Loucy (cell line): Measurements from ENCODE around the gene CC2D1B.

ENCODE experiments used
- H2AFZ ChIP-seq: fragments of 200-600 bp; sonication (generic); 2 replicates; pipeline ENCODE4 v1.6.0; 2016; ENCODE audit warnings: antibody characterized with exemption, mild to moderate bottlenecking, low read length, moderate library complexity
- H3F3A ChIP-seq: fragments of 200-600 bp; 2 replicates; pipeline ENCODE4 v1.6.0; 2016; ENCODE audit warnings: antibody characterized with exemption, low read depth, mild to moderate bottlenecking
- H3K27me3 ChIP-seq: fragments of 200-600 bp; sonication (generic); 2 replicates; pipeline ENCODE4 v1.6.1; 2014; ENCODE audit warnings: low read length, mild to moderate bottlenecking; ENCODE audit not compliant: insufficient read depth, poor library complexity, severe bottlenecking
- H3K36me3 ChIP-seq: fragments of 200-600 bp; sonication (generic); 2 replicates; pipeline ENCODE4 v1.6.1; 2016; ENCODE audit warnings: low read length; ENCODE audit not compliant: insufficient read depth
- H3K4me1 ChIP-seq: fragments of 200-600 bp; sonication (generic); 2 replicates; pipeline ENCODE4 v1.5.1; 2014; ENCODE audit warnings: low read length, mild to moderate bottlenecking; ENCODE audit not compliant: insufficient read depth, poor library complexity, severe bottlenecking
- H3K4me2 ChIP-seq: fragments of 200-600 bp; sonication (generic); 2 replicates; pipeline ENCODE4 v1.6.0; 2014; ENCODE audit warnings: antibody characterized with exemption, low read length, low read depth, mild to moderate bottlenecking; ENCODE audit not compliant: poor library complexity, severe bottlenecking
- H3K4me3 ChIP-seq: fragments of 200-600 bp; sonication (generic); 2 replicates; pipeline ENCODE4 v1.5.1; 2014; ENCODE audit warnings: low read length, mild to moderate bottlenecking, mixed read lengths; ENCODE audit not compliant: poor library complexity, severe bottlenecking
- H3K79me2 ChIP-seq: fragments of 200-600 bp; sonication (generic); 2 replicates; pipeline ENCODE4 v1.6.1; 2014; ENCODE audit warnings: low read length; ENCODE audit not compliant: insufficient read depth
- H3K9ac ChIP-seq: fragments of 200-600 bp; sonication (generic); 2 replicates; pipeline ENCODE4 v1.6.0; 2014; ENCODE audit warnings: mild to moderate bottlenecking, low read depth, low read length, moderate library complexity; ENCODE audit not compliant: poor library complexity, severe bottlenecking
- H3K9me2 ChIP-seq: fragments of 200-600 bp; sonication (generic); replicated peaks from 2 replicates; pipeline ENCODE4 v1.6.1; 2016; ENCODE audit warnings: low read depth, low read length, mixed read lengths
- H3K9me3 ChIP-seq: fragments of 200-600 bp; sonication (generic); 2 replicates; pipeline ENCODE4 v1.6.1; 2014; ENCODE audit warnings: mild to moderate bottlenecking, antibody characterized with exemption, low read length, low read depth; ENCODE audit not compliant: insufficient read depth
- H4K20me1 ChIP-seq: fragments of 200-600 bp; sonication (generic); 2 replicates; pipeline ENCODE4 v1.6.0; 2014; ENCODE audit warnings: antibody characterized with exemption, low read length, mild to moderate bottlenecking; ENCODE audit not compliant: insufficient read depth, poor library complexity, severe bottlenecking
- CTCF ChIP-seq: fragments of 200-600 bp; sonication (generic); conservative IDR thresholded peaks from 2 replicates; pipeline ENCODE4 v1.5.1; 2014; ENCODE audit warnings: mild to moderate bottlenecking, antibody characterized with exemption, low read length
- EZH2phosphoT487 ChIP-seq: fragments of 200-600 bp; IDR thresholded peaks from 2 replicates; pipeline ENCODE4 v1.6.1; 2018; ENCODE audit warnings: antibody characterized with exemption, mild to moderate bottlenecking, moderate library complexity, borderline replicate concordance

Gene CC2D1B

GRCh38 chr1:52359676-52360594 lies 6.1 kb downstream of the CC2D1B start:
- Histone ChIP-seq H3K4me3 (no peak overlapping the region), H3K4me1 (peaks cover 16% of the 10 kb centered on the region), H2AFZ (no peak overlapping the region), H3K4me2 (no peak overlapping the region), H3K79me2 (peaks cover 29% of the 10 kb centered on the region), H3K36me3 (peaks cover 68% of the 10 kb centered on the region; the same call in 1 of the 2 replicates), H3F3A (no peaks in the 10 kb centered on the region), H3K9ac (no peak overlapping the region), H3K27me3 (no peaks in the 10 kb centered on the region), H4K20me1 (peaks cover 14% of the 10 kb centered on the region), H3K9me3 (no peaks in the 10 kb centered on the region), H3K9me2 (no peaks in the 10 kb centered on the region)
- TF ChIP-seq EZH2phosphoT487 (no peak), CTCF (peak; percentile 34)

- H3K9ac ChIP-seq: no peak overlapping the region
- H3K4me3 ChIP-seq: no peak overlapping the region
- H3K36me3 ChIP-seq: peaks cover 78% of the 10 kb centered on the region; the same call in 1 of the 2 replicates
- peaks cover 5% of the 10 kb centered on the region for H4K20me1 ChIP-seq
- no peaks in the 10 kb centered on the region for H3F3A ChIP-seq
- peaks cover 7% of the 10 kb centered on the region for H3K4me1 ChIP-seq
- no peaks in the 10 kb centered on the region for H3K9me2 ChIP-seq
- H3K79me2 ChIP-seq: peaks cover 19% of the 10 kb centered on the region; the same call in 1 of the 2 replicates
- no peaks in the 10 kb centered on the region for H3K27me3 ChIP-seq
- no peak overlapping the region for H3K4me2 ChIP-seq
- no peaks in the 10 kb centered on the region for H3K9me3 ChIP-seq
- TF ChIP-seq EZH2phosphoT487 (no peak), CTCF (no peak)
- H2AFZ ChIP-seq: no peak overlapping the region
These were observed 7.0 kb downstream of the CC2D1B start for GRCh38 chr1:52358851-52359497.

- no peak overlapping the region for H3K4me2 ChIP-seq
- TF ChIP-seq EZH2phosphoT487 (no peak), CTCF (no peak)
- H3K9ac ChIP-seq: no peak overlapping the region
- no peaks in the 10 kb centered on the region for H3K9me2 ChIP-seq
- no peak overlapping the region for H2AFZ ChIP-seq
- no peaks in the 10 kb centered on the region for H3K4me1 ChIP-seq
- H3K36me3 ChIP-seq: peaks cover 81% of the 10 kb centered on the region; the same call in 1 of the 2 replicates
- H3K27me3 ChIP-seq: no peaks in the 10 kb centered on the region
- no peaks in the 10 kb centered on the region for H3F3A ChIP-seq
- H3K4me3 ChIP-seq: no peak overlapping the region
- peaks cover 7% of the 10 kb centered on the region; the same call in 1 of the 2 replicates for H3K79me2 ChIP-seq
- H3K9me3 ChIP-seq: no peaks in the 10 kb centered on the region
- peaks cover 3% of the 10 kb centered on the region for H4K20me1 ChIP-seq
These were observed 8.6 kb downstream of the CC2D1B start for GRCh38 chr1:52357397-52357796.
